GM18951 (cell line): ENCODE data around the gene TMEM201.
"Not testable (repeated sequence)": the region's sequence is repeated elsewhere in the genome, so short reads cannot be mapped to it uniquely, and the experiment has no call there.

Source experiments
- POLR2A ChIP-seq: IDR thresholded peaks from 4 replicates; pipeline ENCODE4 v1.6.1; 2011; ENCODE audit warnings: mild to moderate bottlenecking; ENCODE audit not compliant: insufficient read length, insufficient read depth; ENCODE audit errors: extremely low read depth
- in situ Hi-C: fragments of 300-500 bp; cut with MboI; formaldehyde crosslinking; loops from one replicate; pipeline ENCODE4 v1.12.0; 2022; ENCODE audit warnings: low sequenced_read_pairs, mixed read lengths, inconsistent platforms; ENCODE audit not compliant: unreplicated experiment

TMEM201 gene

GRCh38 chr1:9621032-9621431 is 32.3 kb downstream of the TMEM201 start:
- in situ Hi-C loops: loop anchor here (25.0 kb wide), 1 partner anchor 241 kb away; no protein-coding TSS in a partner anchor
- TF ChIP-seq POLR2A: no peak

- no peak for TF ChIP-seq POLR2A
- in situ Hi-C loops: loop anchor here (25.0 kb wide), 1 partner anchor 238 kb away; no protein-coding TSS in a partner anchor
Measured at GRCh38 chr1:9624081-9624480, 35.4 kb downstream of the TMEM201 start.

- in situ Hi-C loops: not testable (repeated sequence)
Measured at GRCh38 chr1:9625030-9625429, 36.3 kb downstream of the TMEM201 start.

GRCh38 chr1:9626201-9626608 is 37.5 kb downstream of the TMEM201 start:
- in situ Hi-C loops: no loop called here
- no peak for TF ChIP-seq POLR2A

- peak; percentile 15 for TF ChIP-seq POLR2A
- in situ Hi-C loops: no loop called here
Measured at GRCh38 chr1:9628541-9629444, 40.1 kb downstream of the TMEM201 start.

- in situ Hi-C loops: no loop called here
- TF ChIP-seq POLR2A: peak; percentile 51
Measured at GRCh38 chr1:9629445-9630201, 40.9 kb downstream of the TMEM201 start.

- in situ Hi-C loops: no loop called here
- no peak for TF ChIP-seq POLR2A
Measured at GRCh38 chr1:9630331-9631111, 41.8 kb downstream of the TMEM201 start.

- in situ Hi-C loops: no loop called here
- no peak for TF ChIP-seq POLR2A
Measured at GRCh38 chr1:9631613-9632012, 42.9 kb downstream of the TMEM201 start.

- in situ Hi-C loops: no loop called here
Measured at GRCh38 chr1:9633493-9633892, 44.8 kb downstream of the TMEM201 start.

GRCh38 chr1:9634582-9634981 is 45.9 kb downstream of the TMEM201 start:
- in situ Hi-C loops: no loop called here
- TF ChIP-seq POLR2A: no peak

More at GRCh38 chr1:9633493-9633892, 44.8 kb downstream of the TMEM201 start:
- TF ChIP-seq POLR2A: no peak

- in situ Hi-C loops: no loop called here
- no peak for TF ChIP-seq POLR2A
Measured at GRCh38 chr1:9639227-9639626, 50.5 kb downstream of the TMEM201 start.

- TF ChIP-seq POLR2A: no peak
- in situ Hi-C loops: no loop called here
Measured at GRCh38 chr1:9643351-9644256, 54.9 kb downstream of the TMEM201 start.

GRCh38 chr1:9646037-9646436 is 57.3 kb downstream of the TMEM201 start:
- no peak for TF ChIP-seq POLR2A
- in situ Hi-C loops: no loop called here
